Peyer's patch (tissue), 4 donors: ENCODE measurements around the gene ZNF664.

ENCODE experiments used
- CTCF ChIP-seq, 6 experiments: fragments of 450-650 bp in 4 of 6; fragments of 200-600 bp in 2 of 6; sonication (generic) in 1 of 6; IDR thresholded peaks; one replicate each; pipeline ENCODE4 v1.5.1; 2017 to 2019; ENCODE audit warnings: antibody characterized with exemption in 6 of 6, mild to moderate bottlenecking in 3 of 6, moderate library complexity in 1 of 6
- POLR2A ChIP-seq, 2 donors: fragments of 450-650 bp; IDR thresholded peaks; one replicate each; pipeline ENCODE4 v1.5.1; 2017; ENCODE audit warnings: antibody characterized with exemption in 2 of 2, mild to moderate bottlenecking in 2 of 2, moderate library complexity in 2 of 2

GRCh38 chr12:123995023-123995748, 22.2 kb downstream of the ZNF664 start:
- TF ChIP-seq POLR2A (IDR thresholded peaks at IDR 0.05) (no peak), CTCF (IDR thresholded peaks at IDR 0.05) (no peak)
